PC-9 (cell line): ENCODE results near the gene DCAF6.

ENCODE experiments used
- EZH2 ChIP-seq: fragments of 200-600 bp; sonication (generic); IDR thresholded peaks from 2 replicates; pipeline ENCODE4 v1.8.0; 2017; ENCODE audit warnings: antibody characterized with exemption, low read depth
- TF ChIP-seq, protein P1 (sequence below): fragments of 200-600 bp; sonication (generic); conservative IDR thresholded peaks from 2 replicates; pipeline ENCODE4 v1.6.1; 2017; ENCODE audit warnings: mixed run types, antibody characterized with exemption, mild to moderate bottlenecking, moderate library complexity

GRCh38 chr1:168099337-168099801 is 162.9 kb downstream of the DCAF6 start:
- TF ChIP-seq, protein P1, sequence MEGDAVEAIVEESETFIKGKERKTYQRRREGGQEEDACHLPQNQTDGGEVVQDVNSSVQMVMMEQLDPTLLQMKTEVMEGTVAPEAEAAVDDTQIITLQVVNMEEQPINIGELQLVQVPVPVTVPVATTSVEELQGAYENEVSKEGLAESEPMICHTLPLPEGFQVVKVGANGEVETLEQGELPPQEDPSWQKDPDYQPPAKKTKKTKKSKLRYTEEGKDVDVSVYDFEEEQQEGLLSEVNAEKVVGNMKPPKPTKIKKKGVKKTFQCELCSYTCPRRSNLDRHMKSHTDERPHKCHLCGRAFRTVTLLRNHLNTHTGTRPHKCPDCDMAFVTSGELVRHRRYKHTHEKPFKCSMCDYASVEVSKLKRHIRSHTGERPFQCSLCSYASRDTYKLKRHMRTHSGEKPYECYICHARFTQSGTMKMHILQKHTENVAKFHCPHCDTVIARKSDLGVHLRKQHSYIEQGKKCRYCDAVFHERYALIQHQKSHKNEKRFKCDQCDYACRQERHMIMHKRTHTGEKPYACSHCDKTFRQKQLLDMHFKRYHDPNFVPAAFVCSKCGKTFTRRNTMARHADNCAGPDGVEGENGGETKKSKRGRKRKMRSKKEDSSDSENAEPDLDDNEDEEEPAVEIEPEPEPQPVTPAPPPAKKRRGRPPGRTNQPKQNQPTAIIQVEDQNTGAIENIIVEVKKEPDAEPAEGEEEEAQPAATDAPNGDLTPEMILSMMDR = no peak
- TF ChIP-seq EZH2 = no peak
